ENCODE results near the gene CPLANE2. TPM values are rescaled to one million over a fixed set of nuclear protein-coding genes. Genes with fewer than 3 reads are reported as not detected.

The CPLANE2 gene
- total and polyA plus RNA-seq, 10 donors = 2.1 to 7.6 (median 5.3) TPM

- 92 to 97% (median 95%) methylated on average over 7 to 9 of the region's 9 CpGs for WGBS, 5 donors
These were observed 8.7 kb upstream of the CPLANE2 start for GRCh38 chr1:16245476-16246196.

GRCh38 chr1:16244650-16245285 lies 7.8 kb upstream of the CPLANE2 start:
- 81 to 90% (median 85%) methylated on average over 8 of the region's 8 CpGs for WGBS, 5 donors
- intact Hi-C loops (cut with DNase I; ENCODE audit: low total_unique reads) = loop anchor here (10.0 kb wide), 1 partner anchor 110 kb away; the partner anchor contains the start of gene FBXO42
- no peak for DNase-seq

More at GRCh38 chr1:16245476-16246196, 8.7 kb upstream of the CPLANE2 start:
- Histone ChIP-seq H3K9me3 (no peaks in the 10 kb centered on the region), H3K27me3 (replicated peaks in 1 of 7) (no peaks in the 10 kb centered on the region), H3K4me3 (no peak overlapping the region), H3K4me1 (peaks cover 14 to 46% (median 25%) of the 10 kb centered on the region in 6 donors), H3K27ac (no peak overlapping the region), H3K36me3 (peaks cover 0 to 44% (median 2%) of the 10 kb centered on the region in 6 donors)
- DNase-seq = no peak
- TF ChIP-seq POLR2AphosphoS5 (IDR thresholded peaks at IDR 0.05) (no peak), POLR2A (IDR thresholded peaks at IDR 0.05) (no peak), CTCF (IDR thresholded peaks at IDR 0.05 in 8 of 11, conservative IDR thresholded peaks at IDR 0.05 in 3 of 11) (no peak)
- intact Hi-C loops (cut with DNase I; ENCODE audit: low total_unique reads) = loop anchor here (10.0 kb wide), 1 partner anchor 109 kb away; the partner anchor contains the start of gene FBXO42

GRCh38 chr1:16243936-16244649 lies 7.1 kb upstream of the CPLANE2 start:
- no peak for DNase-seq
- Histone ChIP-seq H3K27ac (peak overlapping the region in 1 of 8 donors; percentile 9), H3K9me3 (no peaks in the 10 kb centered on the region), H3K36me3 (peaks cover 0 to 34% (median 0%) of the 10 kb centered on the region in 6 donors), H3K4me1 (peaks cover 8 to 30% (median 14%) of the 10 kb centered on the region in 6 donors), H3K4me3 (no peak overlapping the region), H3K27me3 (replicated peaks in 1 of 7) (no peaks in the 10 kb centered on the region)
- TF ChIP-seq POLR2AphosphoS5 (IDR thresholded peaks at IDR 0.05) = peak in 2 of 3 donors; percentile 29 to 58
- TF ChIP-seq CTCF (IDR thresholded peaks at IDR 0.05 in 8 of 11, conservative IDR thresholded peaks at IDR 0.05 in 3 of 11) = peak; percentile 59 to 90 (median 84)
- TF ChIP-seq POLR2A (IDR thresholded peaks at IDR 0.05) = no peak
- WGBS, 5 donors = 33 to 40% (median 35%) methylated on average over 7 to 8 of the region's 8 CpGs
- intact Hi-C loops (cut with DNase I; ENCODE audit: low total_unique reads) = loop anchor here (10.0 kb wide), 1 partner anchor 111 kb away; the partner anchor contains the start of gene FBXO42

More at GRCh38 chr1:16244650-16245285, 7.8 kb upstream of the CPLANE2 start:
- Histone ChIP-seq H3K9me3 (no peaks in the 10 kb centered on the region), H3K27ac (no peak overlapping the region), H3K4me1 (peaks cover 14 to 37% (median 20%) of the 10 kb centered on the region in 6 donors), H3K36me3 (peaks cover 0 to 35% (median 0%) of the 10 kb centered on the region in 6 donors), H3K4me3 (no peak overlapping the region), H3K27me3 (replicated peaks in 1 of 7) (no peaks in the 10 kb centered on the region)
- TF ChIP-seq CTCF (IDR thresholded peaks at IDR 0.05 in 8 of 11, conservative IDR thresholded peaks at IDR 0.05 in 3 of 11) = peak in 5 of 11 experiments; percentile 3 to 49 (median 41)
- no peak for TF ChIP-seq POLR2AphosphoS5 (IDR thresholded peaks at IDR 0.05)
- TF ChIP-seq POLR2A (IDR thresholded peaks at IDR 0.05) = no peak

All from spleen (tissue), 11 donors.